Endothelial cell of umbilical vein (primary cell): ENCODE results near the gene ARHGEF40.

ENCODE experiments used
- EZH2 ChIP-seq: IDR thresholded peaks from 2 replicates; pipeline ENCODE4 v1.6.1; 2012; ENCODE audit warnings: borderline replicate concordance, low read depth, mild to moderate bottlenecking, moderate library complexity, low read length, inconsistent platforms; ENCODE audit not compliant: severe bottlenecking
- GATA2 ChIP-seq: IDR thresholded peaks from 2 replicates; pipeline ENCODE4 v1.7.0; 2011; ENCODE audit warnings: low read depth, mild to moderate bottlenecking, moderate library complexity, mixed read lengths, low read length; ENCODE audit not compliant: insufficient read length, insufficient read depth
- JUN ChIP-seq: IDR thresholded peaks from 2 replicates; pipeline ENCODE4 v1.6.1; 2011; ENCODE audit warnings: borderline replicate concordance, low read depth; ENCODE audit not compliant: insufficient read length, insufficient read depth
- POLR2A ChIP-seq: IDR thresholded peaks from 2 replicates; pipeline ENCODE4 v1.6.1; 2012; ENCODE audit warnings: low read depth, mild to moderate bottlenecking, control low read depth, low read length
- POLR2AphosphoS5 ChIP-seq: IDR thresholded peaks from 2 replicates; pipeline ENCODE4 v1.6.1; 2012; ENCODE audit warnings: low read depth, mild to moderate bottlenecking, control low read depth, low read length, moderate library complexity; ENCODE audit not compliant: insufficient read depth
- TF ChIP-seq, protein P1 (sequence below), 2 donors: IDR thresholded peaks; 1 replicate in 1 of 2; 2 replicates in 1 of 2; pipeline ENCODE4 v1.5.1; 2011; ENCODE audit warnings: low read length in 2 of 2, mild to moderate bottlenecking in 2 of 2, moderate library complexity in 2 of 2, control low read depth in 1 of 2, inconsistent platforms in 1 of 2, low read depth in 1 of 2; ENCODE audit not compliant: insufficient read depth in 1 of 2; ENCODE audit errors: extremely low read depth in 1 of 2

DNA sequence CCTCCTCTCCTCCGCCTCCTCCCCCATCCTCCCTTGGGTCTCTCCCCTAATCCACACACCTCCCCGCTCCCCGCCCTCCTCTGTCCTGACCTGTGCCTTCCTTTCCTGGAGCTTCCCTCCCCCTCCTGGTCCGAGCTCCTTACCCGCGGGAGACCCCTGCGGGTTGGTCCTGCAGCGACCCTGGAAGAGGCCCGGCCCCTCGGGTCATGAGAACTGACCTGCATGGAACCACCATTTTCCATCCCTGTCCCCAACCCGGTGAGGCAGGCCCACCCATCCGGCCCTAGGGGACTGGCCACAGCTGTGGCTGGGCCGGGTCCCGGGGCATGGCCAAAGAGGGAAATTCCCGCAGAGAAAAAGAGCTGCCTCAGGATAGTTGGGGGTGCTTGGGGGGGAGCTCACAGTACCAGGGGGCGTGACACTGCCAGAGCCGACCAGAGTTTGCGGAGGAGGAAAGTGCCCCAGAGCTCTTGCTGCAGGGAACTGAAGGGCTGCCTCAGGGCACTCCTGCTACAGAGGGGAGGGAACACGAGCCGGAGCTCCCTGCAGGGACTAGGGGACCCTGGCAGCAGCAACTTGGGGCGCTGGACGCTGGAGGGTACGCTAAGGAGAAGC is 613 bp downstream of the ARHGEF40 start:
- TF ChIP-seq, protein P1, sequence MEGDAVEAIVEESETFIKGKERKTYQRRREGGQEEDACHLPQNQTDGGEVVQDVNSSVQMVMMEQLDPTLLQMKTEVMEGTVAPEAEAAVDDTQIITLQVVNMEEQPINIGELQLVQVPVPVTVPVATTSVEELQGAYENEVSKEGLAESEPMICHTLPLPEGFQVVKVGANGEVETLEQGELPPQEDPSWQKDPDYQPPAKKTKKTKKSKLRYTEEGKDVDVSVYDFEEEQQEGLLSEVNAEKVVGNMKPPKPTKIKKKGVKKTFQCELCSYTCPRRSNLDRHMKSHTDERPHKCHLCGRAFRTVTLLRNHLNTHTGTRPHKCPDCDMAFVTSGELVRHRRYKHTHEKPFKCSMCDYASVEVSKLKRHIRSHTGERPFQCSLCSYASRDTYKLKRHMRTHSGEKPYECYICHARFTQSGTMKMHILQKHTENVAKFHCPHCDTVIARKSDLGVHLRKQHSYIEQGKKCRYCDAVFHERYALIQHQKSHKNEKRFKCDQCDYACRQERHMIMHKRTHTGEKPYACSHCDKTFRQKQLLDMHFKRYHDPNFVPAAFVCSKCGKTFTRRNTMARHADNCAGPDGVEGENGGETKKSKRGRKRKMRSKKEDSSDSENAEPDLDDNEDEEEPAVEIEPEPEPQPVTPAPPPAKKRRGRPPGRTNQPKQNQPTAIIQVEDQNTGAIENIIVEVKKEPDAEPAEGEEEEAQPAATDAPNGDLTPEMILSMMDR (IDR thresholded peaks at IDR 0.05; ENCODE audit: extremely low read depth in 1 of 2, insufficient read depth in 1 of 2, low read depth in 1 of 2, low read length in 2 of 2): no peak
- no peak for TF ChIP-seq JUN
- TF ChIP-seq POLR2A: no peak
- no peak for TF ChIP-seq POLR2AphosphoS5
- no peak for TF ChIP-seq EZH2
- no peak for TF ChIP-seq GATA2
